Activated T-helper 1 cell treated with Interleukin-2 at 50 U/mL for 16 hours (primary cell): Measurements from ENCODE around the gene RIMS4.
"Not testable (repeated sequence)": the region's sequence is repeated elsewhere in the genome, so short reads cannot be mapped to it uniquely, and the experiment has no call there.

Experiments
- DNase-seq: peaks from one replicate; pipeline ENCODE4 v3.0.0-alpha.2; 2020; ENCODE audit warnings: low read depth

Gene RIMS4

GRCh38 chr20:44795836-44796235 is 14.5 kb downstream of the RIMS4 start:
- no peak for DNase-seq

DNA sequence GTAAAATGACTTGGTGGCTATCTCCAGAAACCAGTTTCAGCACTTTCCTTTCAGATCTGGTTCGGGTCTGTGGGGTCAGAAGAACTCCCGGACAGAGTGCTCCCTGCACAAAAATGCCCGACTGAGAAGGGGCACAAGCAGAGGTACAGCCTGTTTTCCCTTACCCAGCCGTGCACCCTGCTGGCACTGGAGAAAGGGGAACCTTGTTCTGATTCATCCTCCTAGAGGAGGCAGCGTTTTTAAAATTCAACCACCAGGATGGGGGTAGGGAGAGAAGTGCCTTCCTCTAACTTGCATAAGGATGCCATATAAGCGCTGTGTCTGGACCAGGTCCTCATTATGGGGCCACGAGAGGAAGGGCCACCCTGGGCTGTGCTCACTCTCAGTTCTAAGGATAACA is 17.6 kb downstream of the RIMS4 start:
- no peak for DNase-seq

- no peak for DNase-seq
Observed at GRCh38 chr20:44790638-44791393, 19.5 kb downstream of the RIMS4 start.

DNA sequence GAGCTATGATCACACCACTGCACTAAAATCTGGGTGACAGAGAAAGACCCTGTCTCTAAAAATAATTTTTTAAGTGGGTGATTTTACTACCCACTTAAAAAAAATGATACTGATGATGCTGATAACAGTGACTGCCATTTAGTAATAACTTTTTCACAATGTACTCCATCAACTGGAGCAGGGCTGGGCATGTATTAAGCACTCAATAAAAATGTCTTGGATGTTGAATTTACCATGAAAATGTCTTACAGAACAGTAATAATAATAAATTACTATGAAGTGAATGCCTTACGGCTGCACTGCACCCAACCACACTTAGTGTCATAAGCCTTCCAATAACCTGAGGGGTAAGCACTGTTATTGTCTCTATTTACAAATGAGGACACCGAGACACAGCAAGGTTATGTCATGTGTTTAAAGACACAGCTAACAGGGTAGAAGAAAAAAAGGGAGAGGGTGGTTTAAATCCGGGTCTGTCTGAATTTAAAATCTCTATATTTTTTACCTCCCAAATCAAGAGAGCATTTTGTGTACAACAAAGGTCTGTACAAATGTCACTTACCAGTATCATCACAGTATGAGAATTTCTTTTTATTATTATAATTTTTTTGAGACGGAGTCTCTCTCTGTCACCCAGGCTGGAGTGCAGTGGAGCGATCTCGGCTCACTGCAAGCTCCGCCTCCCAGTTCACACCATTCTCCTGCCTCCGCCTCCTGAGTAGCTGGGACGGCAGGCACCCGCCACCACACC is 21.5 kb downstream of the RIMS4 start:
- DNase-seq, result no peak

- DNase-seq, result no peak
Observed at GRCh38 chr20:44787299-44787698, 23.0 kb downstream of the RIMS4 start.

DNA sequence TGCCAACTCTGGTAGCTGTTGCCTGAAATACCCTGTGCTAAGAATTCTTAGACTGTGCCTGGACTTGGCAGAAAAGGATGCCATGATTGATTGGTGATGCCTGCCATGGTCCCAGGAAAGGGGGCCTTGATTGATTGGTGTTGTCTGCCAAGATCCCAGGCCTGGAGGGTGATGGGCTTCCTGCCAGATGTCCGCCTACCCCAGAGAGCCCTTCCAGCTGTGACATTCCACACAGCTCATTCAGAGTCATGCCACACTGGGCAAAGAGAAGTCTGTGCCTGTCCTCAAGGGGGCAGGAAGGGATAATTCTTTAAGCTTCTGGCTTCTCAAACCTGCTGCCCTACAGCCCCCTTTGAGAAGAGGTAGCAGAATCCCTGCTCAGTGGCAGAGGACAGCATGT is 24.6 kb downstream of the RIMS4 start:
- DNase-seq, result no peak

- DNase-seq, result no peak
Observed at GRCh38 chr20:44784688-44785087, 25.7 kb downstream of the RIMS4 start.

GRCh38 chr20:44781791-44782190 is 28.6 kb downstream of the RIMS4 start:
- DNase-seq, result no peak

DNA sequence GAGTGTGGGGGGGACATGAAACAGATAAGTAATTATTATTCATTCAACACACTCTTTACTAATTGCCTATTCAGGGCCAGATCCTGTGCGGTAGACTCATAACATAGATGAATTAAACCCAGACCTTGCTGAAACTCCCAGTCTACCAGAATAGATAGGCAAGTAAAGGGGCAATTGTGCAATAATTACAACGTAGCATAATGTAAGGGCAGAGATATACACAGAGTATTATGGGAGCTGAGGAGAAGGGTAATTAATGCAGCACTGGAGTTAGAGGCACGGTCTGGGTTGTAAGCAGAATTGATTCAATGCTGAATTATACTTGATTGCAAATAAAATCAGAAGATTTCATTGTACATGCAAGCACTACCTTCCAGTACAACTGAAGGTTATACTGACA is 29.2 kb downstream of the RIMS4 start:
- no peak for DNase-seq

DNA sequence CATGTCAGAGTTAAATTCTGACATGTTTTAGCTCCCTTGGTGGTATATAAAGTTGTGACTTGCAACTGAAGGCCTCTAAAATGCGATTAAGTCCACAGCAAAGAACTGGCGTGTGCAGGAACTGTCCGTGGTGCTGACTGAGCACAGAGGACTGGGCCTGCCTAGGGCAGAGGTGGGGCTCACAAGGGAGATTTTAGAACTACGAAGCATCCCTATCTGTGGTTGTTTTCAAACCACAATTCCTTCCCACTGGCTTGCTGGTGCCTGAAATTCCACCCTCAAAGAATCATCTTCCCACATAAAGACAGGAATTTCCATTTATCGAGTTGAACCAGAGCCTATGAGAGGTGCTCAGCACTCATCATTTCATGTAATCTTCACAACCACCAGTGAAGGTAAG is 30.1 kb downstream of the RIMS4 start:
- no peak for DNase-seq

DNA sequence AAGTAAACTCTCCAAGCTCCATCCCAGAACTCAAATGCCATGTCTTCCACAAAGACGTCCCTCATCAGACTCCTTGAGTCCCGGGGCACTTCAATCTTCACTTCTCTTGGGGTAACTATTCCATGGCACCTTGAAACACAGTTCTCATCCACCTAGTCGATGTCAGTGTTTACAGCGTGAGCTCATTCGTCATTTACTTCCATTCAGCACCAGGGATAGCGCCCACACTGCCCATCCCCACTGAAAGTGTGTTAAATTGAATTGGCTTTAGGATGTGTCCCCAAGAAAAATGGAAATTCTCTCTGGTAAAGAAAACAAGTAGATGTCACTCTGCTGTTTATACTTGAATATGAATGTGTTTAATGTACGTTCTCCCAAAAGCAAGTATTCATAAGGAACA is 33.4 kb downstream of the RIMS4 start:
- DNase-seq, result no peak

- DNase-seq, result no peak
Observed at GRCh38 chr20:44773070-44773829, 37.1 kb downstream of the RIMS4 start.

- DNase-seq, result no peak
Observed at GRCh38 chr20:44772636-44773035, 37.7 kb downstream of the RIMS4 start.

DNA sequence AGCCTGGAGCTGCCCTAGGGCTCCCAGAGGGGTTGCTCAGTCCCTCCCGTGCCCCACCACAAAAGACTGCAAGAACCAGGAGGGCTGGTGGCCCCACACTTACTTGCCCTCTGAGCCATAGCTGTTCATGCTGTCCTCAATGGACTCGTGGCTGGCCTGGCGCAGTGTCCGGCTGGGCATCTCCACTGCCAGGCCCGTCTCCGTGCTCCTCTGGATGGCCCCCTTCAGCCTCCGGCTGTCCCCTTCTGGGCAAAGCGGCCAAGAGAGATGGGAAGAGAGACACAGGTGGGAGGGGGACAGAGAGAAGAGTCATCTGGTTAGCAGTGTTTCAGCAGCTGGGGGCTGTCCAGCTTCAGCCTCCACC is 39.2 kb downstream of the RIMS4 start:
- DNase-seq, result no peak

- no peak for DNase-seq
Observed at GRCh38 chr20:44770484-44771171, 39.7 kb downstream of the RIMS4 start.

DNA sequence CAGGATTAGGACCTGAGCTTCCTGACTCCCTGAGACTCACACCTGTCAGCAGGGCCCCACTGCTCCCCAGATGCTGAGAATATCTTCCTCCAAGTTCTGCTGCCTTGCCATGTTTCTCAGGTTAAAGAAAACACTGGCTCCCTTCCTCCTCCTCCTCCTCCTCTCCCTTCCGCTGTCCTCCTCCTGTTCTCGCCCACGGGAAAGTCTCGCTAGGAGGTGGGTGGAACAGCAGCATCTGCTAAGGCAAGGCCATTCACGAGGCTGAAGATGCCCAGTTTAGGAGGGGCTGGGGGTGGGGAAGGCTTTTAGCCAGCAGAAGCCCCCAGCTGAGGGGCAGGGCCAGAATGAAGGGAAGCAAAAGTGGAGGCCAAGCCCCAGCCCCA is 40.9 kb downstream of the RIMS4 start:
- no peak for DNase-seq

- no peak for DNase-seq
Observed at GRCh38 chr20:44768854-44769480, 41.4 kb downstream of the RIMS4 start.

GRCh38 chr20:44768256-44768655 is 42.1 kb downstream of the RIMS4 start:
- no peak for DNase-seq

DNA sequence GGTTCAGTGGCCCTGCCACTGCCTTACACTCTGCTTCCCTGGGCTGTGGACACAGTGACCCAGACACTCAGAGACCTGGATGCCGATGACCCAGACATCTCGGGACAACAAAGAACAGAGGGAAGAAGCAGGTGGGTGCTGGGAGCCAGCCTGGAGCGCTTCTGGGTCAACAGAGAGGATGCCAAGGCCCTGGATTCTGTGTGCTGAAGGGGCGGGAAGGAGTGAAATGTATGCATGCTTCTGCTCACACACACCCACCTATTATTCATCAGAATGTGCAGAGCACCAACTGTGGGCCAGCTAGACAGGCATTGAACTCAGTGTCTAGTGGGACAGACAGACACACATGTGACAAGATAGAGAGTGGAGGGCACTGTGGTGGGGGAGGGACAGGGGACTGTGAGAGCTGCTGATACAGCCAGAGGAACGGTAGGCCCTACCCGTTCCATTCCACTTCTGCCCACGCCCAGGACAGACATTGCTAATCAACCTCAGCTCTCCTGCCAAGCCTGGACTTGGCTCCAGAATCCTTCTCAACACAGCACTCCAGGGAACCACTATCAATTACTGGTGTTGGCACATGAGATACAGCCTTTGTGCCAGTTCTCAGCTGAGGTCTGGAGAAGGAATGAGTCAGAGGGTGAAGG is 44.5 kb downstream of the RIMS4 start:
- no peak for DNase-seq

GRCh38 chr20:44765091-44765490 is 45.3 kb downstream of the RIMS4 start:
- no peak for DNase-seq

DNA sequence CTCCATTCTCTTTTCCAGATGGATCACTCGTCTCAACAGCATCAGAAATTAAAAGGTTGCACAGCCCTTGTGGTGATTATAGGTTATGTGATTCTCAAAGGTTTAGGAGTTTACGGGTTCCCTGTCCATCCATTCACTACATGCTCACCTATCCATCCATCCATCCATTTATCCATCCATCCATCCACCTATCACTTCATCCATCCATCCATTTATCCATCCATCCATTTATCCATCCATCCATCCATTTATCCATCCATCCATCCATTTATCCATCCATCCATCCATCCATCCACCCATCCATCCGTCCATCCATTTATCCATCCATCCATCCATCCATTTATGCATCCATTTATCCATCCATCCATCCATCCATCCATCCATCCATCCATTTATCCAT is 46.5 kb downstream of the RIMS4 start:
- DNase-seq, result not testable (repeated sequence)
